ENCODE results near the gene ZNF446. TPM values are rescaled to one million over a fixed set of nuclear protein-coding genes. Genes with fewer than 3 reads are reported as not detected.

ZNF446 gene
- total and polyA plus RNA-seq, 3 donors from 2014 or later: 24.3 to 38.7 (median 33.6) TPM

DNA sequence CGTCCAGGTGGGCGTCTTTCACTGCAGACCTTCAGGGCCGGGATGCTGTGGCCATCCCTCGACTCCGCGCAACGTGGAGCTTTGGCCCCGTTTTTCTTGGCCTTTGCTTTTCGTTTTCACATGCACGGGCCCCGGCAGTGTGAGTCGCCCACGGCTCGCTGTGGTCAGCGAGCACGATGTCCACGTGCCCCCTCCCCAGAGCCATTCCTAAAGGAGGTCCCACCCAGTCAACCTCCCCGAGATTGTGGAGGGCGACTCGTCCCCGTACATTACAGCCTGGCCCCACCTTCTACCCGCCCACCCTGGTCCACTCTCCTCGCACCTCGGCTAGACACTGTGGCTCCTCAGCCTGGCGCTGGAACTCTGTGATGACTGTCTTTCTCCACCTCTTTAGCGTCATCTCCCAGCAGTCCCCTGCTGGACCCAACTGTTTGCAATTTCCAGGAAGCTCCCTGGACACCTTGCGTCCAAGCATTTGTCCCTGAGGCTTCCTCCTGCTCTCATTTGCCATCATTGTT lies 405 bp downstream of the ZNF446 start:
- DNase-seq: no peak
- Histone ChIP-seq H3K9me3 (no peaks in the 10 kb centered on the region), H3K36me3 (ENCODE audit: low read depth, missing control alignments) (no peaks in the 10 kb centered on the region), H3K4me1 (peaks cover 16% of the 10 kb centered on the region), H3K27me3 (no peaks in the 10 kb centered on the region), H3K4me3 (peak overlapping the region; percentile 66 to 68), H3K27ac (peak overlapping the region; percentile 73 to 93)
- intact Hi-C loops (cut with DNase I; ENCODE audit: low total_unique reads): no loop called here
- 1 to 2% methylated on average over 23 to 27 of the region's 27 CpGs for WGBS, 2 donors
- TF ChIP-seq POLR2A (IDR thresholded peaks at IDR 0.05) (no peak), CTCF (IDR thresholded peaks at IDR 0.05) (no peak)

- DNase-seq: no peak
- intact Hi-C loops (cut with DNase I; ENCODE audit: low total_unique reads): no loop called here
- H3K36me3 ChIP-seq (ENCODE audit: low read depth, missing control alignments): no peaks in the 10 kb centered on the region
- peak overlapping the region; percentile 73 to 93 for H3K27ac ChIP-seq
- H3K4me3 ChIP-seq: peak overlapping the region in 1 of 2 donors; percentile 66
- WGBS, 2 donors: 77 to 81% methylated on average over 9 to 15 of the region's 15 CpGs
- H3K27me3 ChIP-seq: no peaks in the 10 kb centered on the region
- H3K4me1 ChIP-seq: peaks cover 16% of the 10 kb centered on the region
- H3K9me3 ChIP-seq: no peaks in the 10 kb centered on the region
- TF ChIP-seq CTCF (IDR thresholded peaks at IDR 0.05) (no peak), POLR2A (IDR thresholded peaks at IDR 0.05) (no peak)
Measured at GRCh38 chr19:58477130-58477529, 978 bp downstream of the ZNF446 start.

GRCh38 chr19:58477871-58478270 lies 1.7 kb downstream of the ZNF446 start:
- 83 to 100% methylated on average over 1 of the region's 1 CpG for WGBS, 2 donors
- Histone ChIP-seq H3K4me3 (no peak overlapping the region), H3K9me3 (no peaks in the 10 kb centered on the region), H3K27me3 (no peaks in the 10 kb centered on the region), H3K4me1 (peaks cover 16% of the 10 kb centered on the region), H3K36me3 (ENCODE audit: low read depth, missing control alignments) (no peaks in the 10 kb centered on the region), H3K27ac (no peak overlapping the region)
- intact Hi-C loops (cut with DNase I; ENCODE audit: low total_unique reads): no loop called here
- DNase-seq: no peak
- TF ChIP-seq CTCF (IDR thresholded peaks at IDR 0.05) (no peak), POLR2A (IDR thresholded peaks at IDR 0.05) (no peak)

DNA sequence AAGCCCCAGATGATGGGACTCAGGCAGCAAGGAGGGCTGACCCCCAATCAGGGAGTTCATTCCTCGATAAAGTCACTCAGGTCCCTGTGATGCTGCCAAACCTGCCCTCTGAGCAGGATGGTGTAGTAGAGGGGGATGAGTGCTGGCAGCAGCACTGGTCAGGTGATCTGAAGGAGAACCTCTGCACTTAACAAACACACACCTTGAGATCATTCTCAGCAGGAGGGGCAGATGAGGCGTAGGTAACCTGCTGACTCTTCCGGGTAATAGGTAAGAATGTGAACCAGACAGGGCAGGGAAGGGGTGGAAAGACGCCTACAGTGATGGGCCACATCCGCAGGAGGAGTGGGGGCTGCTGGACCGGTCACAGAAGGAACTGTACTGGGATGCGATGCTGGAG lies 3.2 kb downstream of the ZNF446 start:
- H3K4me1 ChIP-seq: peaks cover 16% of the 10 kb centered on the region
- 86% methylated on average over 4 to 7 of the region's 7 CpGs for WGBS, 2 donors
- H3K9me3 ChIP-seq: no peaks in the 10 kb centered on the region
- DNase-seq: no peak
- TF ChIP-seq CTCF (IDR thresholded peaks at IDR 0.05) (no peak), POLR2A (IDR thresholded peaks at IDR 0.05) (no peak)
- intact Hi-C loops (cut with DNase I; ENCODE audit: low total_unique reads): no loop called here
- H3K36me3 ChIP-seq (ENCODE audit: low read depth, missing control alignments): no peaks in the 10 kb centered on the region
- no peak overlapping the region for H3K4me3 ChIP-seq
- no peak overlapping the region for H3K27ac ChIP-seq
- H3K27me3 ChIP-seq: no peaks in the 10 kb centered on the region

Data from testis (tissue), 3 donors.